ENCODE measurements around the gene TCEANC2.
"Not testable (repeated sequence)": the region's sequence is repeated elsewhere in the genome, so short reads cannot be mapped to it uniquely, and the experiment has no call there.

The TCEANC2 gene

DNA sequence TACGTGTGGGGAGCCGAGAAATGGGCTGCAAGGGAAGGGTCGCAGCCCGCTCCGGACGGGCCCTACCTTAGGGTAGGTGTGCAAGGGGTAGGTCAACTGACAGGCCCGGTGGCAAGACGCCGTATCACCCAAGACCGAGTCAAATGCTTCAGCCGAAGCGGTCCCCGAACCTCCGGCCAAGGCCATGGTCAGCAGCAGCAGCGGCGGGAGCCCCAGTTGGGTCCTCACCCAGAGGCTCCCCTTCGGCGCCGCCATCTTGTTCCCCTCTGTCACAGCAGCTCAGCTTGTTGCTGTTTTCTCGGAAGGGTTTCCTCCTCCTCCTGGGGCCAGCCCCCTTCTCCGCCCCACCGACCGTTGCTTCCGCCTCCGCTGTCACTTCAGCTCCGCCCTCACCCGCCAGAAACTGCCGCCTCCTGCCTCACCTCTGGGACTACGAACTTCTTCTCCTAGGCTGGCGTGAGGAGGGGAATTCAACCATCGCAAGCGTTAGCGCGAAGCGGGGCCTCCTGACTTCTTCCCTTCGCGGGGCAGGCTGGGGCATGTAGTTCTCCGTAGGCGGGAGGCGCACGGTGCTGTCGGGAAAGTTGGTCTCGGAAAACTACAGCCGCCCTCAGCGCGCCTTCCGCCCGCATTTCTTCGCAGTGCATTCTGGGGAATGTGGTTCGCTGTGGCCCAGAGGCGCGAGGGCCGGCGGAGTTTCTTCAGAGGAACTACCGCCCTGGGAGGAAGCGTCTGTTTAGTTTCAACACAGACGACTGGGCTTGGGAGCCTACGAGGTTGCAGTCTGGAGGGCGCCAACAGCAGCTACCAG lies at the start of gene TCEANC2, which contains the start of gene TMEM59:
TSS of gene TCEANC2 (plus strand) at position 675 of the 811 bp plus-strand sequence. CDS start 815 bp downstream, outside the sequence.
TSS of gene TMEM59 (minus strand) at position 271 of the 811 bp plus-strand sequence. CDS start at position 255, 16 bp downstream.
- DNase-seq (ENCODE audit: extremely low read depth in 1 of 2, low read depth in 1 of 2), result peak; percentile 90 to 94

DNA sequence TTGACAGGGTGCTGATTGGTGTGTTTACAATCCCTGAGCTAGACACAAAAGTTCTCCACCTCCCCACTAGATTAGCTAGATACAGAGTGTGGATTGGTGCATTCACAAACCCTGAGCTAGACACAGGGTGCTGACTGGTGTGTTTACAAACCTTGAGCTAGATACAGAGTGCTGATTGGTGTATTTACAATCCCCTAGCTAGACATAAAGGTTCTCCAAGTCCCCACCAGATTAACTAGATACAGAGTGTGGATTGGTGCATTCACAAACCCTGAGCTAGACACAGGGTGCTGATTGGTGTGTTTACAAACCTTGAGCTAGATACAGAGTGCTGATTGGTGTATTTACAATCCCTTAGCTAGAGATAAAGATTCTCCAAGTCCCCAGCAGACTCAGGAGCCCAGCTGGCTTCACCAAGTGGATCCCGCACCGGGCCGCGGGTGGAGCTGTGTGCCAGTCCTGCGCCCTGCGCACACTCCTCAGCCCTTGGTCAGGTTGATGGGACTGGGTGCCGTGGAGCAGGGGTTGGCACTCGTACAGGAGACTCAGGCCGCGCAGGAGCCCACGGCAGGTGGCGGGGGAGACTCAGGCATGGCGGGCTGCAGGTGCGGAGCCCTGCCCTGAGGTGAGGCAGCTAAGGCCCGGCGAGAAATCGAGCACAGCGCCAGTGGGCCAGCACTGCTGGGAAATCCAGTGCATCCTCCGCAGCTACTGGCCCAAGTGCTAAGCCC lies 49.5 kb upstream of the TCEANC2 start:
- DNase-seq (ENCODE audit: extremely low read depth in 1 of 2, low read depth in 1 of 2), result not testable (repeated sequence)

DNA sequence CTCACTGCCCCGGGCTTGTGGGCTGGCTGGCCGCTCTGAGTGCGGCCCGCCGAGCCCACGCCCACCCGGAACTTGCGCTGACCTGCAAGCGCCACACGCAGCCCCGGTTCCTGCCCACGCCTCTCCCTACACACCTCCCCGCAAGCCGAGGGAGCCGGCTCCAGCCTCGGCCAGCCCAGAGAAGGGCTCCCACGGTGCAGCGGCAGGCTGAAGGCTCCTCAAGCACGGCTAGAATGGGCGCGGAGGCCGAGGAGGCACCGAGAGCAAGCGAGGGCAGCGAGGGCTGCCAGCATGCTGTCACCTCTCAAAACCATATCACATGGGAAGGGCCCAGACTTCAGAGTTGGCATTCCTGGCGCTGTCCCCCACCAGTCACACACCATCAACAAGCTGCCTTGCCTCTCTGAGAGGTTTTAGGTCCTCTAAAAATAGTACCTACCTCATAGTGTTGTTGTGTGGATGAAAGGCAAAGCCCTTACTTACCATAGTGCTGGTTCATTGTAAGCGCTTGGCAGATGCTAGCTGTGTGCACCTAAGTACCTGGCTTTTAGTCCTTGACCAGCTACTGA lies 48.8 kb upstream of the TCEANC2 start:
- DNase-seq (ENCODE audit: extremely low read depth in 1 of 2, low read depth in 1 of 2), result no peak

DNA sequence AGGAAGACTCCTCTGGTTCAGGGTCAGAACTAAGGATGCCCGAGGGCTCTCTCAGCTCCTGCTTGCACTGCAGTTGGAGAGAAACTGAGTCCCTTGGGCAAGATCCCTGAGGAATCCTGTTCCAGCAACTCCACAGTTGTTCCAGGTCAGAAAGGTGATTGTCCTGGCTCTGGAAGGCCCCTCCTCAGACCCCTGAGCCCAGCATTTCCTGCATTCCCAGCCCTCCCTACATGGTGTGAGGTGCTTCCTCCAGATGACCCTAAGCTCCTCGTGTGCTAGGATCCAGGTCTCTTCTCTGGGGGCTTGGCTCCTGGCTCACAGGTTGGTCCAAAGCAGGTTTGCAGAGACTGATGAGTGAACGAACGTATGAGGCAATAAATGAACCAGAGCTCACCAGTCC lies 46.9 kb upstream of the TCEANC2 start:
- no peak for DNase-seq (ENCODE audit: extremely low read depth in 1 of 2, low read depth in 1 of 2)

DNA sequence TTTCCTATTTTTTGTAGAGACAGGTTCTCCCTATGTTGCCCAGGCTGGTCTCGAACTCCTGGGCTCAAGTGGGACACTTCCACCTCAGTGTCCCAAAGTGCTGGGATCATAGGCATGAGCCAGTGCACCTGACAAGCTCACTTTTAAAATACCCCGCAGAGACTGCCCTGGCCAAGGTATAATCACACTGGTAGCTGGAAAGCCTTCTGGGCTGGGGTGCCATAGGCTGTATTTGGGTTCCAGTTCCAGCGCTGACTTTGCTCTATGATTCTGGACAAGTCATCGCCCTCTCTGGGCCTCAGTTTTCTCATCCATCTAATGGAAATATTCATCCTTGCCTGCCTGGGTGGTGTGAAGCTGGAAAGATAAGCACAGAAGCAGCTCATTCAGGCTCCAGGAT lies 45.8 kb upstream of the TCEANC2 start:
- no peak for DNase-seq (ENCODE audit: extremely low read depth in 1 of 2, low read depth in 1 of 2)

DNA sequence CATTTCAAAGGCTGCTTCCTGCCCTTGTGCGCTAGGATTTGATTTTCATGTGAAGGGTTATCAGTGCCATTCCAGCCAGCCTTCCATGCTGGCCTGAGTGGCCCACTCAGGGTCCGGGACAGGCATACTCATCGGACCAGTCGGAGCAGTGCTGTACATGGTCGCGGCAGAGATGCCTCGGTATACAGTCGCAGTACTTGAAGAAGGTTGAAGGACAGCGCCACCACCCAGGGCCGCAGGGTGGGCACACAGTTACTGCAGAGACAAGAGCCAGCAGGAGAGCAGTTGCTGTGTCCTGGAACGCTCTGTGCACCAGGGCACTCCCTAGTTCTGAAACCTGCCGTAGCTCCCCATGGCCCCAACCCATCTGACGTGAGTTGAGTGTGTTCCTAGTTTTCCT lies 44.5 kb upstream of the TCEANC2 start:
- no peak for DNase-seq (ENCODE audit: extremely low read depth in 1 of 2, low read depth in 1 of 2)

DNA sequence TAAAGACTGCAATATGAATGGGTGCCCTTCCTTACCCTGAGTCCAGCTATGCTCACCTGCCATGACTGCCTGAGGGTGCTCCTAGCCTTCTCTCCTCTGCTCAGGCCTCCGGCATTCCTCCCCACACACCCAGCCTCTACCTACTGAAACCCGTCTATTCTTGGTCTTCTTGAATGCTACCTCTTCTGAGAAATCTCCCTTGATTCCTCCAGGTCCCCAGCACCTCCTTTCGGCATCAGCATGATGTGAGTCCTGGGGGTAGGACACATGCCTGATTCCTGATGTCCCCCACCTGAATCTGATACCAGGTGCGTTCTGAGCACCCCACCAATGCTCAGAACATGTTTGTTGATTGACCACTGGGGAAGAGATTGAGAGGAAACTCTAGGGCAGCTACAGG lies 44.0 kb upstream of the TCEANC2 start:
- DNase-seq (ENCODE audit: extremely low read depth in 1 of 2, low read depth in 1 of 2), result no peak

DNA sequence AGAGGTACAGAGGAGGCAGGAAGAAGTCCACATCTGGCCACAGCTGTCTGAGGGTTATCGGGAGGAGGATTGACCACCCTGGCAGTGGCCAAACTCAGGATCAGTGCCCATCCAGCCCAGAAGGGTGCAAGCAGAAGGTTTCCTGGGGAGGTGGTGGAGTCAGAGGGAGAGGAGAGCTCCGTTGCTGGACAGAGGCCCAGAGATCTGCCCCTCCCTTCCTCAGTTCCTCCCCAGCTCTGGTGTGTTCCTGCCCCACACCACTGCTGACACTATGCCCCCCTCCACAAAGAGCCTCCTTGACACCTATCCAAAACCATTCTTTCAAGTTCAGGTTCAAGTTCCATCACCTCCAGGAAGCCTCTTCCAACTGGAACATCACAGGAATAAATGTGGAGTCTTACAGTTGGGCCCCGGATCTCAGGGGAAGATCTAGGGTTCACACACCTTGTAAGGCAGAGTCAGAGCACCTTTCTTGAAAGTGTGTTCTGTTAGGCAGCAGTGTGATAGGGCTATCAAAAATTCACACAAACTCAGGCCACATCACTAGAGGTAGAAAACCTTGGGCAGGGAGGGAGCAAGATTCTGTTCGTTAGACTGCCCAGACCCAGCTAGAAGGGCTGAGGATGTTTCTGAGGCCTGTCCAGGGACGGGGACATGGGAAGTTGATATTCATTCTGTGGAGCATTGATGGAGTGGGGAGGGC lies 42.8 kb upstream of the TCEANC2 start:
- no peak for DNase-seq (ENCODE audit: extremely low read depth in 1 of 2, low read depth in 1 of 2)

DNA sequence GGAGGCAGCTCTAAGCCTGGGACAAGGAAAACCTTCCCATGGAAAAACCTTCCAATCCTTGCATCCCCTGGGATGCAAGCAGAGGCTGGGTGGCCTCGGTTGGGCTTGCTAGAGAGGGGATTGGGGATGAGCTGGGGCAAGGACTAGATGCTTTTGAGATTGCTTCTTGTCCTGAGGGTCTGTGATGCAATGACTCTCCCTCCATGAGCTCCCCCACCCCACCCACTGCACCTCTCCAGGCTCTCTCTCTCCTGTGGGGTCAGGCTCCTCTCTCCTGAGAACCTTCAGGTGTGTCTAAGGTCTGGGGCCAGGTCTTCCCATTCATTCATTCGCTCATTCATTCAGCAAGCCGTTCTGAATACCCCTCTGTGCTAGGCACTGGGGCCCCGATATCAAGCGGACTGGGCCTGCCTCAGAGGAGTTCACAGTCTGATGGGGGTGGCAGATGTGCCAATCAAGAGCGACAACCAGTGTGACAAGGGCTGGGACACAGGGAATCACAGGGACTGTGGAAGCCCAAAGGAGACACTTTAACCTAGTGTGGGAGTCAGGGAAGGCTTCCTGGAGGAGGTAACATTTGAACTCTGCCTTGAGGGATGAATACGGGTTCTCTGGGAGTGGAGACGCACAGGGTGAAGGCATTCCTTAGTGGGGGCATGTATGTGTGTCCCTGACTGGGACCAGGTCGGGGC lies 41.9 kb upstream of the TCEANC2 start:
- DNase-seq (ENCODE audit: extremely low read depth in 1 of 2, low read depth in 1 of 2), result no peak

DNA sequence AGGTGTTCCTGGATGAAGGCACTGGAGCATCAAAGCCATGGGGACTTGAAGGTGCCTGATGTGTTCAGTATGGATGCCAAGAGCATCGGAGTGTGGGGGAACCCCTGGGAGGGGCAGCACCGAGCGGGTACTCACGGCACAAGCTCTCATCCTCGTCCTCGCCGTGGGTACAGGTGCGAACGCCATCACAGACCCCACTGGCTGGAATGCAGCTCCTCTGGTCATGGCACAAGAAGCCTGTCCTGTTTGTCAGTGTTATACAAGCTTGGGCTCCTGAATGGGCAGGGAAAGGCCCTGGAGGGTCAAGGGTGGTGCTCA lies 41.4 kb upstream of the TCEANC2 start:
- no peak for DNase-seq (ENCODE audit: extremely low read depth in 1 of 2, low read depth in 1 of 2)

DNA sequence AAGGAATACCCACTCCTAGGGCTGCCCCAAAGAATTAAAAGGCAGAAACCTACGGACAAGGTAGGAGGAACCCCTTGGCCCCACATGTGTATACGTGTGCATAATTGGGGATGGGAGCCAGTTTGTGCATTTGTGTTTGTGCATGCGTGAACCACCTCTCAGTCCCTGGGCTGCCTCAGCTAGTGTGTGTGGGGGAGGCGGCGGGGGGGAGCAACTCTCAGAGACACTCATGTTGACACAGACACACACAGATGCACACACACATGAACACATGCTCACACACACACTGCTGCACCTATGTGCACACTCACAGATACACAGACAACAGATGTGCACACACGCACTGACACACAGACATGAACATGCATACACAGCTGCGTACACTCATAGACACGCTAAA lies 40.5 kb upstream of the TCEANC2 start:
- no peak for DNase-seq (ENCODE audit: extremely low read depth in 1 of 2, low read depth in 1 of 2)

DNA sequence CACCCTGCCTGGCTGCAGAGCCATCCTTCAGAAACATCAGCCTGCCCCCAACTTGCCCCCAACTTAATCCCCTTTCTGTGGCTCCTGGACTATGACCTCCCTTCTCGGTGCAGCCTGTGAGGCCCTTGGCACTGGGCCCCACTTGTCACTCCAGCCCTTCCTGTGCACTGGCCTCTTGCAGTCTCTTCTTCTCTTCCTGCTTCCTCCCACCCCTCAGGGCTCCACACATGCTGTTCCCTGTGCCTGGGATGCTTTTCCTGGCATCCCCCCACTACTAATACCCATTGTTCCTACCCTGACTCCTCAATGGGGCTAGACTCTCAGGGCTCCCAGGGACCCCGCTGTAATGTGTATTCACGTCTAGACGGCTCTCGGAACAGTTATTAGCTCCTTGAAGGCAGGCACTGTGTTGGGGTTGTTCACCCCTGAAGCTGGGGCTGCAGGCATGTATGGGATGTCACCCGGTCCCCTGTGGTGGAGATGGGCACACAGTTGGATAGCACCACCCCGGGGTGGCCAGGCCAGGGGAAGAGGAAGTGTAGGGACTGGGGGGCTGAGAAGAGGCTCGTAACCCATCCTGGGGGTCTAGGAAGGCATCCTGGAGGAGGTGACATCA lies 39.9 kb upstream of the TCEANC2 start:
- no peak for DNase-seq (ENCODE audit: extremely low read depth in 1 of 2, low read depth in 1 of 2)

DNA sequence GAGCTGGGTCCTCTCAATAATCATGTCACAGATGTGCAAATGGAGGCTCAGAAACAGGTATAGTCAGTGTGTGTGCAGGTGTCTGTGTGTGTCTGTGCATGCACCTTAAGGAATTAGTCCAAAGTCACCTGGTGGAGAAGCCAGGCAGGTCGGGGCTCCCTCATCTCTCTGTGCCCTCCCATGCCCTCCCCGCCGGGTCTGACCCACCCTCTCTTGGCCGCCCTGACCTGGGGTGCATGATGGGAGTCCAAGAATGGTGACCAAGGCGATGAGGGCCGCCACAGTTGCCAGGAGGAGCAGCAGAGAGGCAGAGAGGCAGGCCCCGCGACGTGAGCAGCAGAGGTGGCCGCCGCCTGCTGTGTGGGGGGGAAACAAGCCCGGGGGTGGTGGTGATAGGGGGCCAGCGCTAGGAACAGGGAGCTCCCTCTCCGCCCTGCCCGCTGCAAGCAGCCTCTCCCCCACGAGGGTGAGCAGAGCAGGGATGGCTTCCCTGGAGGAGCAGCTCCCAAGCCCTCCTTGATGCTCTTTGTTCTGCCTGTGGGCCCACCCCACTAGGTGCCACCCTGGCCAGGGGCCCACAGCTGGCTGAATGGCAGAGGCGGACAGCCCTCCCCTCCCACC lies 39.3 kb upstream of the TCEANC2 start:
- DNase-seq (ENCODE audit: extremely low read depth in 1 of 2, low read depth in 1 of 2), result no peak

DNA sequence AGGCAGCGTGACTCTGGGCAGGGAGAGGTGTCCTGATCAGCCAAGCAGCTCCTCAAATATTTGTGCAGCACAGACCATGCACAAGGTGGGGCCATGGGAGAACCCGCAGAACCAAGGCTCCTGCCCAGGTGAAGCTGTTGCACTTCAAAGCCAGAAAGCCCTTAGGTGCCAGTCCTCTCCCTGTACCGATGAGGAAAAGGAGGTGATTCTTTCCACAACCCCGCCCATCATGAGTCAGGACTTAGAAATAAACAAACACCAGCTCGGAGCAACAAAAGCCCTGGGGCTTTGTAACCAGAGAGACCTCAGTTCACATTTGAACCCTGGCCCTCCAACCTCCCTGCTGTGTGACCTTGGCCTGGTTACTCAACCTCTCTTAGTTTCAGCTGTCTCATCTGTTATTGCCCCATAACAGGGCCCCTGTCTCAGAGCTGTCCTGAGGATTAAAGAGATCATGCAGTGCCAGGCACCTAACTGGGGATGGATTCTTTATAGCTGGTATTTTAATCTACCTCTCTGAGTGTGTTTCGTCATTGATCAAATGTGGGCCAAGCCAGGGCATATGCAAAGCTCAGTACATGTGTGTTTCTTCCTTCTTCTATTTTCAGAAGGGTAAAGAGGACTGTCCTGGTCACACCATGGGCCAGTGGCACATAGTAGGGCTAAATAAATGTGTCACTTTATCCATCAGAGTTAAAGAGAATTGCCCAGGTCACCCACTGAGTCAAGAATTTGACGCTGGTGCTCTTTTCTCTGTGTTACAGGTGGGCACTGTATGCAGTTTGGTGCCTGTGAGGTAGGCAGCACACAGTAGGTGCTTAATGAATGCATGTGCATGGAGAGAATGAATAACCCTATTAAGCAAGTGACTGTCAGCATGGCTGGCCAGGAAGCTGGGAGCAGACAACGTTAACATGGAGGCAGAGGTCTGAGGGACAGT lies 36.8 kb upstream of the TCEANC2 start:
- no peak for DNase-seq (ENCODE audit: extremely low read depth in 1 of 2, low read depth in 1 of 2)

DNA sequence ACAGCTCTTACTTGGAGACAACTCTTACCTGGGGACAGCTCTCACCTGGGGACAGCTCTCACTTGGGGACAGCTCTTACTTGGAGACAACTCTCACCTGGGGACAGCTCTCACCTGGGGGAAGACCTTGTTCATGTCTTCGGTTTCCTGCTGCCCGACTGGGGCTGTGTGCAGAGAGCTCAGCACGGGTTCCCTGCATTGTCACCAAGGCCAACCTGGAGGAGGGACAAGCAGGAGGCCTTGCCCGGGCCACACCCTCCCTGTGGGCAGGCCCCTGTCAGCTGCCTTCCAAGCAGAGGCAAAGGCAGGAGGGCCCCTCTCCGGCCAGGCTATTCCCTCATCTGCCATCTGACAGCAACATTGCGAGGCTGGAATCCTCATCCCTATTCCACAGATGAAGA lies 35.4 kb upstream of the TCEANC2 start, which contains the start of gene LDLRAD1:
TSS of gene LDLRAD1 (minus strand) at position 208 of the 400 bp plus-strand sequence. CDS start at position 134, 74 bp downstream.
- DNase-seq (ENCODE audit: extremely low read depth in 1 of 2, low read depth in 1 of 2), result no peak

DNA sequence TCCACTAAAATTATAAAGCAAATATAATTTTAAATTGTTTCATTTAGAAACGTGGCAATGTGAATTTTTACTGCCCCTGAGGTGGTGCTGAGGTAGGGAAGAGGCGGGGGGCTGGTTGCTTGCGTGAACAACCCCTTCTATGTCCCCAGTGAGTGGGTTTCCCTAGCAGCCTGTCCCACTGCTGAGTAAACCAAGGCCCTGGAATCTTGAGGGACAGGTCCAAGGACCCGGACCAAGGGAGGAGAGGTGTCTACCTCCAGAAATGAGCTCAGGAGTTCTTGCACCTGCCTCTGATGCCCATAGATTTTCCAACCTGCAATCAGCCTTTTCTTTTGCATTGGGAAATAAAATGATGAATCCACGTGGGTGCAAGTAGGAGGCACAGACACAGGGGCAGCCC lies 34.8 kb upstream of the TCEANC2 start:
- no peak for DNase-seq (ENCODE audit: extremely low read depth in 1 of 2, low read depth in 1 of 2)

DNA sequence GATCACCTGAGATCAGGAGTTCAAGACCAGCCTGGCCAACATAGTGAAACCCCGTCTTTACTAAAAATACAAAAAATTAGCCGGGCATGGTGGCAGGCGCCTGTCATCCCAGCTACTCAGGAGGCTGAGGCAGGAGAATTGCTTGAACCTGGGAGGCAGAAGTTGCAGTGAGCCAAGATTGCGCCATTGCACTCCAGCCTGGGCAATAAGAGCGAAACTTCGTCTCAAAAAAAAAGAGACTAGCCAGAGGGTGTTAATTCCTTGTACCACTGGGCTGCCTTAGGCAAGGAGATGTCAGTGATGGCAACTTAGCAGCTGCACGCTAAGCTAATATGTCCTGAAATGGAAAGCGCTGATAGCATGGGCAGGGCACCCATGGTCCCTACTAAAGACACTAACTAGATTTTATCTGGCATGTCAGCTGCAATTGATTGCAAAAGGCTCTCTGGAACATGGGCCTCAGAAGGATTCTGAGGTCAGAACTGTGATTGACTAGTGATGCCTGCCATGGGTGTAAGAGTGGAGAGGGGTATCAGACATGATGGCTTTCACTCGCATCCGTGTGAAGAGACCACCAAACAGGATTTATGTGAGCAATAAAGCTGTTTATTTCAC lies 33.7 kb upstream of the TCEANC2 start:
- DNase-seq (ENCODE audit: extremely low read depth in 1 of 2, low read depth in 1 of 2), result not testable (repeated sequence)

DNA sequence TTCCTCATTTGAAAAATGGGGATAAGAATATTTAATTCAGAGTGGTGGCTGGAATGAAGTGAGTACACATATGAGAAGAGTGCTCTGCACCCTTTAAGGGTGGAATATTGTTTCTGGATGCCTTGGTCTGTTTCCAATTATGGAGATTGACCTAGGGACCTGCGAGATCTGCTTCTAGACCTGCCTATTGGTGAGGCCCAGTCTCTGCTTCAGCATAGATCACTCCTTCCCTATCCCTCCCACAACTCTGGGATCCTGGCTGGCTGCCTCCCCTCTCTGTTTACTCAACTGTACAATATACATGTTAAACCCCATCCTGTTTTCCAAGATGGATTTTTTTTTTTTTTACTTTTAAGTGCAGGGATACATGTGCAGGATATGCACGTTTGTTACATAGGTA lies 29.1 kb upstream of the TCEANC2 start:
- no peak for DNase-seq (ENCODE audit: extremely low read depth in 1 of 2, low read depth in 1 of 2)

Data from activated CD8-positive, alpha-beta memory T cell treated with anti-CD3 and anti-CD28 coated beads for 1 hour (primary cell).